HG02642 (cell line): ENCODE data around the gene MEI4.

ENCODE experiments used
- ATAC-seq: cut with Tn5 transposase; IDR thresholded peaks from one replicate; pipeline ENCODE4 v1.9.1; 2021; ENCODE audit warnings: mild to moderate bottlenecking; ENCODE audit not compliant: unreplicated experiment, poor library complexity

The MEI4 gene

GRCh38 chr6:77893391-77893790 is 240.6 kb downstream of the MEI4 start:
- no peak for ATAC-seq

- ATAC-seq = no peak
Measured at GRCh38 chr6:77906070-77906469, 253.2 kb downstream of the MEI4 start.

- ATAC-seq = no peak
Measured at GRCh38 chr6:77910826-77911225, 258.0 kb downstream of the MEI4 start.

- no peak for ATAC-seq
Measured at GRCh38 chr6:77926198-77926751, 273.4 kb downstream of the MEI4 start.

GRCh38 chr6:77930382-77930781 is 277.5 kb downstream of the MEI4 start:
- no peak for ATAC-seq

- no peak for ATAC-seq
Measured at GRCh38 chr6:77930952-77931351, 278.1 kb downstream of the MEI4 start.

- no peak for ATAC-seq
Measured at GRCh38 chr6:77962070-77962469, 309.2 kb downstream of the MEI4 start.

- ATAC-seq = no peak
Measured at GRCh38 chr6:77965449-77965848, 312.6 kb downstream of the MEI4 start.

- ATAC-seq = no peak
Measured at GRCh38 chr6:77972334-77972733, 319.5 kb downstream of the MEI4 start.
